Hepatocyte (in vitro differentiated cells): ENCODE measurements around the gene OTOP2.

Source experiments
- EZH2 ChIP-seq: fragments of 200-600 bp; sonication (generic); IDR thresholded peaks from 2 replicates; pipeline ENCODE4 v1.6.1; 2016; ENCODE audit warnings: antibody characterized with exemption, mild to moderate bottlenecking, borderline replicate concordance
- TF ChIP-seq, protein P1 (sequence below): fragments of 200-600 bp; sonication (generic); IDR thresholded peaks from 2 replicates; pipeline ENCODE4 v1.5.1; 2016; ENCODE audit warnings: antibody characterized with exemption, mild to moderate bottlenecking; ENCODE audit not compliant: poor library complexity

DNA sequence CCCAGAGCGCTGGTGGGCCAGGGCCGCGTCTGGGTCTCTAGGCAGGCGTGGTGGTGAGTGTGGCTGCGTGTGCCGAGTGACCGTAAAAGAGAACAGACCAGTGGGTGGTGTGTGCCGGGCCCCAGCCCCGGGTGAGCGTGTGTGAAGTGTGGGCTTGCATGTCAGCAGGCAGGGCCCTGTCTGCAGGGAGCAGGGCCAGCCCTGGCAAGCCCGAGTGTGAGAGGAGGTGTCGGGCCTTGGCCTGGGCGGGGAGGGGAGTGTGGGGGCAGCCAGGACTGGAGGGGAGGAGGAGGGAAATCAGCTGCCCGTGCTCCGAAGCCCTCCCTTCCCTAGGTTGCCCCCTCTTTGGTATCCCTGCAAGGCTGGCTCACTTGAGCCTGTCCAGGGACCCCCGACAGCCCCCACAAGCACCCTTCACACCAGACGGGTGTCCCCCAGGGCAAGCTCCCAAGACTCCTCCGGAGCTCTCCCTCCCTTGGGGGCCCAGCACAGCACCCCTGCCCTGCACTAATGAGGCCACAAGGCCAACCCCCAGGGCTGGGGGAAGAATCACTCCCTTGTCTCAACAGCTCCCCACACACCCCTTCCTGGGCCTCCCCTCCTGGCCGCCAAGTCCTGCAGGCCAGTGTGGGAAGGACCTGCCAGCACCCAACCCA, 2.9 kb upstream of the OTOP2 start:
- TF ChIP-seq, protein P1, sequence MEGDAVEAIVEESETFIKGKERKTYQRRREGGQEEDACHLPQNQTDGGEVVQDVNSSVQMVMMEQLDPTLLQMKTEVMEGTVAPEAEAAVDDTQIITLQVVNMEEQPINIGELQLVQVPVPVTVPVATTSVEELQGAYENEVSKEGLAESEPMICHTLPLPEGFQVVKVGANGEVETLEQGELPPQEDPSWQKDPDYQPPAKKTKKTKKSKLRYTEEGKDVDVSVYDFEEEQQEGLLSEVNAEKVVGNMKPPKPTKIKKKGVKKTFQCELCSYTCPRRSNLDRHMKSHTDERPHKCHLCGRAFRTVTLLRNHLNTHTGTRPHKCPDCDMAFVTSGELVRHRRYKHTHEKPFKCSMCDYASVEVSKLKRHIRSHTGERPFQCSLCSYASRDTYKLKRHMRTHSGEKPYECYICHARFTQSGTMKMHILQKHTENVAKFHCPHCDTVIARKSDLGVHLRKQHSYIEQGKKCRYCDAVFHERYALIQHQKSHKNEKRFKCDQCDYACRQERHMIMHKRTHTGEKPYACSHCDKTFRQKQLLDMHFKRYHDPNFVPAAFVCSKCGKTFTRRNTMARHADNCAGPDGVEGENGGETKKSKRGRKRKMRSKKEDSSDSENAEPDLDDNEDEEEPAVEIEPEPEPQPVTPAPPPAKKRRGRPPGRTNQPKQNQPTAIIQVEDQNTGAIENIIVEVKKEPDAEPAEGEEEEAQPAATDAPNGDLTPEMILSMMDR: no peak
- TF ChIP-seq EZH2: no peak
